Kidney capillary endothelial cell (primary cell): ENCODE measurements around the gene CNOT4.
"Not testable (repeated sequence)": the region's sequence is repeated elsewhere in the genome, so short reads cannot be mapped to it uniquely, and the experiment has no call there.

Experiments used
- DNase-seq: peaks from one replicate; pipeline ENCODE4 v3.0.0-alpha.2; 2018; ENCODE audit warnings: low spot score

Gene CNOT4

DNA sequence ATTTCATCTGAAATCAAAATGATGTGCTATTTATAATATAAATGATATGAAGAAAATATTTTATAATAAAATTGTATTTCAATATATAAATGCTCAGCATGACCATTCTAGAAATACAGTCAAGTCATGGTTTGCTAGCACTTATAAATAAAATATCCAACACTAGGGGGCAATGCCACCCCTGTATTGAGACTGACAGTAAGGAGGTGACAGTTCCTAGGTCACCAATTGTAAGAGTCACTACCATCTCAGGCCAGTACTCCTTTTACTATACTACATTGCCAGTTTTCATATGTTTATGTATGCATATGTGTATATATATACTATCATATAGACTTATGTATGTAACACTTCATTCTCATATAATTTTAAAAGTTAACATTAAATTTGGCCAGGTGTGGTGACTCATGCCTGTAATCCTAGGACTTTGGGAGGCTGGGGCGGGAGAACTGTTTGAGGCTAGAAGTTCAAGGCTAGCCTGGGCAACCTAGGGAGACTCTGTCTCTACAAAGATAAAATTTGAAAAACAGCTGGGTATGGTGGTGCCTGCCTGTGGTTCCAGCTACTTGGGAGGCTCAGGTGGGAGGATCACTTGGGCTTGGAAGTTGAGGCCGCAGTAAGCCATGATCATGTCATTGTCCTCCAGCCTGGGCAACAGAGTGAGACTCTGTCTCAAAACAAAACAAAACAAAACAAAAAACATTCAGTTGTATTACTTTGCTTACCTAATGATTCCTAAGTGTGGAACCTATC is 2.4 kb upstream of the CNOT4 start:
- DNase-seq: peak; percentile 77

DNA sequence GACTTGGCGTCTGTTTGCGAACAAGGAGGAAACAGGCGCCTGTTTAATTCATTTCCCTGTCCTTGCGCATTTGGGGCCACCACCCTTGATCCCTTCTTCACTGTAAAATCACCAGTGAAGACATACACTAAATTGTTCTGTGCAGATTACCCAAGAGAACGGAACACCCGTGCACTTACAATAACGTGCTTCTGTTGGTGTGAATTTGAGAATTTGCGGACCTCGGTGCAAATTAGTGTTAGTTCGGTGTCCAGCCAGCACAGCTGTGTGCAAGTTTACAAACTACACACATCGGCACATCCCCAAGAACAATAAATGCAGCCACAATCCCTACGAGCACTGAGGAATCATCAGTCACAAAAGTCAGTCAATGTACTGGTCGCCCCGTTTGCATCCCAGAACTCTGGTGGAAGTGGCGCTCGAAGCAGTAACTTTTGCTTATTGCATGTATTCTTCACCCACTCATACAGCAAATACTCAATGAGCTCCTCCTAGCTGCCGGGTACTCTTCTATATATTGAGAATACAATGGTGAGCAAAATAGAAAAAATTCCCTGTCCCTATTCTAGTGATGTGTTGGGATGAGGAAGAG is 786 bp upstream of the CNOT4 start:
- peak; percentile 18 for DNase-seq

DNA sequence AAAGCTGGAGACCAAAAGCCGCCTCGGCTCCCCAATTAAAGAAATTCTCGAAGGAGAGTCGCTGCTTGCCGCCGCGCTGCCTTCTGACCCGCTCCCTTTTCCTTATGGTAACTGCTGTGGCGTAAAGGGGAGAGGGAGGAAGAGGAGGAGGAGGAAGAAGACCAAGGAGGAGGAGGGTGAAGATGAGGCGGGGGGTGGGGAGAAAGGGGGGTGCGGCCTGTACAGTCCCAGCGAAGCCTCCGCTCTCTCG is 388 bp downstream of the CNOT4 start:
- DNase-seq: no peak

DNA sequence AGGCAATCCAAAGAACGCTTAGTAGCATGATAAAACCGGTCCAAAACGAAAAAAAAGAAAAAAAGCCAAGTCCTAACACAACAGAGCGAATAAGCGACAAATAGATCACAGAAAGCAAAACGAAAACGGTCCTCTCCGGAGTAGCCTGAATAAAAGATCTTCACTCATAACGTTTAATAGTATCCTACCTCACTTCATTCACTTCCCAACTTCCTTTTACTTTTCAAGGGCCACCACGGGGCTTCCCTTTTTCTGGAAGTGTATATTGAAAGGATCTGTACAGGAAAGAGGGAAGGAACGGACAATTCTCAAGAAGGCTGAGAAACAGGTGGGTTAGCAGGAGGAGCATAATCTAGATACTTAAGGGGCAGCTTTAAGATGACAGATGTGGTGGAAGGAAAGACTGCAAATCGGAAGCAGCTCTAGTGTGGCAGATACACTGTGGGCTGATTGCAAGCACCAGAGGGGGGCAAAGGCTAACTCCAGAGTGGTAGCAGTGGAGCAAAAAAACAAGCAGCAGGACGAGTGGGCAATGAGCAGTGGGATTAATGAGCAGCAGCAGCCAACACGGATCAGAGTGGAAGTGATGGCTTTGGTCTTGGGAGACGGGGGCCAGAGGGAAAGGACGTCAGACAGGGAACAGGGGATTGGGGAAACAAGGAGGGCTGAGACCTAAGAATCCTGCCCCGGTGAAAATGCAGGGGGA is 866 bp downstream of the CNOT4 start:
- DNase-seq: peak; percentile 21

DNA sequence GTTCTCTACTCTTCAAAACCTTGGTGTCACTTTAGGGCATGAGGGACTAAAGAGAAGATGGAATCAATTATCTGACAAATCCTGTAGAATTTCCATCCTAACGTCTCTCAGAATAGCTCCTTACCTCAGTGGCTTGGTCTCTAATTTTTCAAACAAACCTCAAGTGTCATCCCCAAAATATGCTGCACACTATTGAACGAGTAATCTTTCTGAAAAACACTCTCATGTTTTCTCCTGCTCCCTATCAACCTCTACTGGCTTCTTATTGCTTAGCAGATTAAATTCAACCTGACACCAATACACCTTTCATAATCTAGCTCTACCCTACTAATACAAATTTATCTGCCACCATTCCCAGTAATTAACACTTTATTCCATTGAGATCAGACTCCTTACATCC is 8.5 kb downstream of the CNOT4 start:
- no peak for DNase-seq

DNA sequence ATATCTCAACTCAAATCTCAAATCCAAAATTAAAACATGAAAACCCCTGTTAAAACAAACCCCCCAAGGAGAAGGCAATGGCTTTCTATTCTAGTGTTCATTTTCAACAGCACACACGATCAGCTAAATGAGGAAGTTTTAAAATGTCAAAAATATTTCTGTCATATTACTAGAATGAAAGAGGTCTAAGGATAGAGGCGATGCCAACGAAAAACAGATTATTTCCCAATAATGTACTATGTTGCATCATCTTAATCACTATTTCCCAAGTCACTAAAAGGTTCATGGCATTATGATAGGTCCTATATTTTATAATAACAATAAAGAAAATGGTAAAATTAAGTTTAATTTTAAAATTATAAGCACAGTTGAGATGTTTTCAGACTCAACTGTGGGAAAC is 10.1 kb downstream of the CNOT4 start:
- no peak for DNase-seq

DNA sequence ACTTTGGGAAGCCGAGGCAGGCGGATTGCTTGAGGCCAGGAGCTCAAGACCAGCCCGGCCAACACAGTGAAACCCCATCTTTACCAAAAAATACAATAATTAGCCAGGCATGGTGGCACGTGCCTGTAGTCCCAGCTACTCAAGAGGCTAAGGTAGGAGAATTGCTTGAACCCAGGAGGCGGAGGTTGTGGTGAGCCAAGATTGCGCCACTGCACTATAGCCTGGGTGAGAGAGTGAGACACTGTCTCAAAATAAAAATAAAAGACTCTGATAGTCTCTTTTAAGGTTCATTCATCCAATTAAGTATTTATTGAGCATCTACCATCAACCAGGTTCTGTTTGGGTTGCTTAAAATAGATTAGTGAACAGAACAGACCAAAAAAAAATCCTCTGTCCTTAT is 12.7 kb downstream of the CNOT4 start:
- DNase-seq: not testable (repeated sequence)

DNA sequence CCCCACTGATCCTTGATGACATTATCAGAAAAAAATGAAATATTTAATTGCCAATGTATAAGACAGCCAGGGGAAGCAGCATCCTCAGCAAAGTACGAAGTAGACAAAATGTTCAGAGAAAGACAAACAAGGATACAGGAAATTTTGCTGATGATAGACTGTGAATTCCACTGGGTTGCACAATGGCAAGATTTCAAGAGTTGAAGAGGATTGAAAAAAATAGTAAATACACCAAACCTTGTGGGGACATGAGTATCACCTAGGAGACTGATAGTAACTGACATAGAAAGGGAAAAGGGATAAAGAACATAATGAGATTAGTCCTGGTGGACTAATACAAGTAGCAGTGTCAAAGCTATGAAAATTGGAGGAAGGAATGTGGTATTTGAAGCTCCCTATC is 16.5 kb downstream of the CNOT4 start:
- no peak for DNase-seq

DNA sequence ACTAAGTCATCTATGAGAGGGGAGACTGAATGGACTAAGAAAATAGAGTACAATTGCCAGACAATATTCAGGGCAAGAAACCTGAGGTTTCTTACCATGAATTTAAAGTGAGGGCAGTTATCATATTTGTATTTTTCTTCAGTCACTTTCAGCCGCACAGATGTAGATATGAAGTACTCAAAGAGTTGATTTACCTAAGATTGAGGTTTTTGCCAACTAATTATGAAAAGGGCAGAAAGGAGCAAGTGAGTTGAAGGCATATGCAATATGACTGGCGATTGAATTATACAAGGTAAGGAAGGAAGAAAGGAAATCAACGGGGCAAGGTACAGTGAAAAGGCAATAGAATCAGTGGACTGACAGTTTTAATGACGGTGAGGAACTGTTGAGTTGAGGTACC is 17.8 kb downstream of the CNOT4 start:
- no peak for DNase-seq

DNA sequence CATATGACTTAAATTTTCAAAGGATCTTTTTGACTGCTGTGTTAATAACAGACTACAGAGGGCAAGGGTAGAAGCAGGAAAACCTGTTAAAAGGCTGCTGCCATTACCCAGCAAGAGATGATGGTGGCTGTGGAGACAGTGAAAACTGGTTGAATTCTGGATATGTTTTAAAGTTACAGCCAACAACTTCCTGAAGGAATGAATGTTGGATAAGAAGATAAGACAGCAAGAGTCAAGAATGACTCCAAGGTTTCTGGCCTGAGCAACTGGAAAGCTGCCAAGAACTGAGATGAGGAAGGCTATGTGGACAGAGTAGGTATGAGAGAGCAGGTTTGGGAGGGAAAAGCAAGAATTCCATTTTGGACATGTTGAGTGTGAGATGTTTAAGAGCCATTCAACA is 19.1 kb downstream of the CNOT4 start:
- DNase-seq: no peak

DNA sequence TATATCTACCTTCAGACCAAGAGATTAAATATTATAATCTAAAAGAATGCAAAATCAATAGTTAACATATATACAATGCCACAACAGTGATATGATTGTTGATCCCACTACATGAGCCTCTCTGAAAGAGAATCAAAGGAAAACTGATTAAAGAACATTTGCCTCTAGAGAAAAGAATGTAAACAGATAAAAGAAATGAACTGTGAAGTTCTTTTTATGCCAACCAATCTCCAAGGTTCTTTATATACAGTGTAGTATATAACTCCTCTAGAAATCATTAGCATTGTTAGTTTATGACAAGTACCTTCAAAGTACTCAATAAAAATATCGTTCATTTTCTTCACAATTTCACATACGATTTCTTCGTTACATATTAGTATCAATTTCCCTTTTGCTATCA is 20.1 kb downstream of the CNOT4 start:
- no peak for DNase-seq

DNA sequence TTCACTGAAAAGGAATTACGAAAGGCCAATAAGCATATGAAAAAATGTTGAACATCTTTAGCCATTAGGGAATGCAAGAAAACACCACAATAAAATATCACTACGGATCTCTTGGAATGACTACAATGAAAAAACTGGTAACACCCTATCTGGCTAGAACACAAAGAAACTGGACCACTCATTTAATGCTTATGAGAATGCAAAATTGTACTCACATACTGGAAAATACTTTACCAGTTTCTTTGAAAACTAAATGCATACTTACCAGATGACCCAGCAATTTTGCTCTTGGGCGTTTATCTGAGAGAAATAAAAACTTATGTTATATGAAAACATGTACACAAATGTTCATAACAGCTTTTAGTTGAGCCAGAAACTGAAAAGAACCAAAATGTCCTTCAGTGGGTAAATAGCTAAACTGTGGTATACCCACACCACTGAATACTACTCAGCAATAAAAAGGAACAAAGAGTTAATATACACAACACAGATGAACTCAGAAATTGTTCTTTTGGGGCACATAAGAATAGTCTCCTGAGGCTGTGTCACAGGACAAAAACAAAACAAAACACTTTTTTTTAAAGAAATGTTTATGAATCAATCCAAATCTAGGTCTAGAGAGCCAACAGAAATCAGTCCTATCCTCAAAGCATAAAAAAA is 23.5 kb downstream of the CNOT4 start:
- DNase-seq: no peak

DNA sequence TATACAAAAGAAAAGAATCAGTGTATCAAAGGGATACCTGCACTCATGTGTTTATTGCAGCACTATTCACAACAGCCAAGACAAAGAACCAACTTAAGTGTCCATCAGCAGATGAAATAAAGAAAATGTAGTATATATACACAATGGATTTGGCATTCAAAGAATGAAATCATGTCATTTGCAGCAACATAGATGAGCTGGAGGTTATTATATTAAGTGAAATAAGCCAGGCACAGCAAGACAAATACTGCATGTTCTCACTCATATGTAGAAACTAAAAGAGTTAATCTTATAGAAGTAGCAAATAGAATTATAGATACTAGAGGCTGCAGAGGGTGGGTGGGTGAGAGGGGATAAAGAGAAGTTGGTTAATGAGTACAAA is 28.3 kb downstream of the CNOT4 start:
- DNase-seq: no peak

DNA sequence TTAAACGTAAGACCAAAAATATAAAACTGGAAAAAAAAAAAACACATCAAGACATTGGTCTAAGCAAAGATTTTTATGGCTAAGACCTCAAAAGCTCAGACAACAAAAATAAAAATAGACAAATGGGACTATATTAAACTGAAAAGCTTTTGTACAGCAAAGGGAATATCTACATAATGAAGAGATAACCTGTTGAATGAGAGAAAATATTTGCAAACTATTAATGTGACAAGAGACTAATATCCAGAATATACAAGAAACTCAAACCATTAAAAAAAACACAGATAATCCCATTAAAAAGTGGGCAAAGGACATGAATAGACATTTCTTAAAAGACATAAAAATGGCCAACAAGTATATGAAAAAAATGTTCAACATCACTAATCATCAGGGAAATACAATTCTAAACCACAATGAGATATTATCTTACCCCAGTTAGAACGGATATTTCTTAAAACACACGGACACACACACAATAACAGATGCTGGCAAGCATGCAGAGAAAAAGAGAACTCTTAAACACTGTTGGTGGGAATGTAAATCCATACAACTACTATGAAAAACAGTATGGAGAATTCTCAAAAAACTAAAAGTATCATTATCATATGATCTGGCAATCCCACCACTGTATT is 28.8 kb downstream of the CNOT4 start:
- no peak for DNase-seq

DNA sequence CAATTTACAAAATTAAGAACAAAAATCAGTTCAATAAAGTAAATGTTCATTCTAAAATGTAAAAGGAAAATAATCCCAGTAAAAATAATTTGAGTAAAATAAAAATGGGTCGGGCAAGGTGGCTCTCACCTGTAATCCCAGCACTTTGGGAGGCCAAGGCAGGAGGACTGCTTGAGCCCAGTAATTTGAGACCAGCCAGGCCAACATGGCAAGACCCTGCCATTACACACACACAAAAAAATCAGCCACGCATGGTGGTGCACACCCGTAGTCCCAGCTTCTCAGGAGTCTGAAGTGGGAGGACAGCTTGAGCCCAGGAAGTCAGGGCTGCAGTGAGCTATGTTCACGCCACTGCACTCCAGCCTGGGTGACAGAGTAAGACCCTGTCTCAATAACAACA is 34.4 kb downstream of the CNOT4 start:
- DNase-seq: no peak

DNA sequence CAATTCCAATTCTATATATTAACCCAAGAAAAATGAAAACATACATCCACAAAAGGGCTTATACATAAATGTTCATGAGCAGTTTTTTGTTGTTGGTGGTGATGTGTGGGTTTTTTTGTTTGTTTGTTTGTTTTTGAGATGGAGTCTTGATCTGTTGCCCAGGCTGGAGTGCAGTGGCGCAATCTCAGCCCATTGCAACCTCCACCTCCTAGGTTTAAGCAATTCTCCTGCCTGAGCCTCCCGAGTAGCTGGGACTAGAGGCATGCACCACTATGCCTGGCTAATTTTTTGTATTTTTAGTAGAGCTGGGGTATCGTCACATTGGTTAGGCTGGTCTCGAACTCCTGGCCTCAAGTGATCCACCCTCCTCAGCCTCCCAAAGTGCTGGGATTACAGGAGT is 40.2 kb downstream of the CNOT4 start:
- not testable (repeated sequence) for DNase-seq

DNA sequence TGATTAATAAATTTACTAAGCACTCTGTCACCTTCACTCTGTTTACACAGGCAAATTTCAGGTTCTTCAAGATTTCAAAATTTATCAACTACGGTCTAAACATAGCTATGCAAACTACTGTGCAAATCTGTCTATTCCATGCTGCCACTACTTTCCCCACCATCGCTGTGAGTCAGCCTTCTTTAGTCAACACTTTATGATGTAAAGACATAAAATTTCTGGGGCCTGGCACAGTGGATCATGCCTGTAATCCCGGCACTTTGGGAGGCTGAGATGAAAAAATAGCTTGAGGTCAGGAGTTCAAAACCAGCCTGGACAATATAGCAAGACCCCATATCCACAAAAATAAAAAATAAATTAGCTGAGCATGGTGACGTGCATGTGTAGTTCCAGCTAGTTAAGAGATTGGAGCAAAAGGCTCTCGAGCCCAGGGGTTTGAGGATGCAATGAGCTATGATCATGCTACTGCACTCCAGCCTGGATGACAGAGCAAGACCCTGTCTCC is 42.6 kb downstream of the CNOT4 start:
- DNase-seq: no peak

DNA sequence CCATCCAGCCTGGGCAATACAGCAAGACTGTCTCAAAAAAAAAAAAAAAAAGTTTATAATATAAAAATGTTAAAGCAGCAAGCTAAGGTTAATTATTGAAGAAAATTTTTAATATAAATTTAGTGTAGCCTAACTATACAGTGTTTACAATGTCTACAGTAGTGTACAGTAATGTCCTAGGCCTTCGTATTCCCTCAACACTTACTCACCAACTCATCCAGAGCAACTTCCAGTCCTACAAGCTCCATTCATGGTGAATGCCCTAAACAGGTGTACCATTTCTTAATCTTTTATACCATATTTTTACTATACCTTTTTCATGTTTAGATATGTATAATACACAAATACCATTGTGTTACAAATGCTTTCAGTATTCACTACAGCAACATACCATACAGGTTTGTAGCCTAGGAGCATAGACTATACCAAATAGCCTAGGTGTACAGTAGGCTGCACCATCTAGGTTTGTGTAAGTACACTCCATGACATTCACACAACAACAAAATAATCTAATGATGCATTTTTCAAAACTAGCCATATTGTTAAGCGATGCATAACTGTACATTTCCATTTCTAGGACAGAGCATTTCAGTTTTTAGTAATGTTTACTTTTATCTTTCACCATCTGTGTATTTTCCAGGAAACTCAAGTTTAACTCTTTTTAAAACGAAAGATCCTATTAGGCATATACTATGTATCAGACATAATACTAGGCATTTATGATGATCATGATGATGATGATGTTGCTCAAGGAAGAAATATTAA is 43.3 kb downstream of the CNOT4 start:
- no peak for DNase-seq

DNA sequence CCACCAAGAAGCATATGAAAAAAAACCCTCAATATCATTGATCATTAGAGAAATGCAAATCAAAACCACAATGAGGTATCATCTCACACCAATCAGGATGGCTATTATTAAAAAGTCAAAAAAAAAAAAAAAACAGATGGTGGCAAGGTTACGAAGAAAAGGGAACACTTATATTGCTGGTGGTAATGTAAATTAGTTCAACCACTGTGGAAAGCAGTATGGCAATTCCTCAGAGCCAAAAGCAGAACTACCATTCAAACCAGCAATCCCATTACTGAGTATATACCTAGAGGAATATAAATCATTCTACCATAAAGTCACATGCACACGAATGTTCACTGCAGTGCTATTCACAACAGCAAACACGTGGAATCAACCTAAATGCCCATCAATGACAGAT is 46.0 kb downstream of the CNOT4 start:
- no peak for DNase-seq

DNA sequence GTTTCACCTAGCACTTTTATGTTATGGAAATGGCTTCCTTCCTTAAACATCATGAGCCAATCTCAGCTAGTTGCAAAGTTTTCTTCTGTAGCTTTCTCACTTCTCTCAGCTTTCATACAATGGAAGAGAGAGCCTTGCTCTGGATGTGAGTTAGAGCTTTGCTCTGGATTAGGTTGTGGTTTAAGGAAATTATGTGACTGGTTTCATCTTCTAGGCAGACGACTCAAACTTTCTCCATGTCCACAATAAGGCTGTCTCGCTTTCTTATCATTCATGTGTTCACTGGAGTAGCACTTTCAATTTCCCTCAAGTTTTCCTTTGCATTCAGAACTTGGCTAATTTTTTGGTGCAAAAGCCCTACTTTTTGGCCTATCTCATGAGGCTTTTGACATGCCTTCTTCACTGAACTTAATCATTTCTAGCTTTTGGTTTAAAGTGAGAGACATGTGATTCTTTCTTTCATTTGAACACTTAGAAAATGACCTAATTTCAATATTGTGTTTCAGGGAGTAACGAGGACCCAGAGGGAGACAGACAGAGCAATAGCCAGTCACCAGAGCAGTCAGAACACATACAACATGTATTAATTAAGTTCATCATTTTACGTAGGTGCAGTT is 49.8 kb downstream of the CNOT4 start:
- DNase-seq: no peak

DNA sequence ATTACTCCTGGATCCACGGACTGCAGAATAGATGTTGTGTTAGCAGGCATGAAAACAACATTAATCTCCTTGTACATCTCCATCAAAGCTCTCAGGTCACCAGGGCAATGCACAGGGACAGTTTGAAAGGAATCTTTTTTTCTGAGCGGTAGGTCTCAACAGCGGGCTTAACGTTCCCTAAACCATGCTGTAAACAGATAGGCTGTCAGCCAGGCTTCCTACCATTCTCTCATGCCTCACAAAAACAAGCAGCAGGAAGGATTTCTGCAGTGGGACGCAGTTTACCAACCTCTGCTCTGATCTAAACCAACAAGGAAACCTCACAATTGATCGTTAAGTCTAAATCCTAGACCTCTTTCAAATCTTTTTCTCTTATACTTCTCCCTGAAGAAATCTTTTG is 50.8 kb downstream of the CNOT4 start:
- no peak for DNase-seq
